Esophagus muscularis mucosa (tissue), 4 donors: ENCODE measurements around the gene VTI1A. TPM values are rescaled to one million over a fixed set of nuclear protein-coding genes. Genes with fewer than 3 reads are reported as not detected.

ENCODE experiments used
- DNase-seq: peaks from one replicate; pipeline ENCODE4 v3.0.0-alpha.2; 2017; ENCODE audit errors: extremely low spot score
- H3K27ac ChIP-seq, 4 donors: fragments of 200-600 bp; sonication (generic); replicated peaks in 1 of 4; 1 replicate in 3 of 4; 2 replicates in 1 of 4; pipeline ENCODE4 v1.5.1; 2016 to 2019; ENCODE audit warnings: mild to moderate bottlenecking in 1 of 4
- H3K27me3 ChIP-seq, 4 donors: fragments of 200-600 bp; sonication (generic); one replicate each; pipeline versions ENCODE4 v1.5.1 to v1.6.0; 2016 to 2019
- H3K36me3 ChIP-seq, 4 donors: fragments of 200-600 bp; sonication (generic); one replicate each; pipeline ENCODE4 v1.5.1; 2016 to 2019
- H3K4me1 ChIP-seq, 4 donors: fragments of 200-600 bp; sonication (generic); one replicate each; pipeline ENCODE4 v1.5.1; 2016 to 2019
- H3K4me3 ChIP-seq, 4 donors: fragments of 200-600 bp; sonication (generic); 1 replicate in 2 of 4; 2 replicates in 2 of 4; pipeline ENCODE4 v1.5.1; 2016 to 2019; ENCODE audit warnings: mild to moderate bottlenecking in 4 of 4, moderate library complexity in 1 of 4
- H3K9me3 ChIP-seq, 4 donors: fragments of 200-600 bp; sonication (generic); 1 replicate in 3 of 4; 2 replicates in 1 of 4; pipeline ENCODE4 v1.5.1; 2016 to 2019
- EP300 ChIP-seq: sonication (generic); formaldehyde crosslinking; IDR thresholded peaks from one replicate; pipeline ENCODE4 v1.6.1; 2017; ENCODE audit warnings: antibody characterized with exemption
- POLR2A ChIP-seq: fragments of 450-650 bp; IDR thresholded peaks from one replicate; pipeline ENCODE4 v1.6.1; 2017; ENCODE audit warnings: antibody characterized with exemption, moderate library complexity, mild to moderate bottlenecking, low read depth
- POLR2AphosphoS5 ChIP-seq, 2 donors: sonication (generic); formaldehyde crosslinking; IDR thresholded peaks; one replicate each; pipeline ENCODE4 v1.6.1; 2017; ENCODE audit warnings: antibody characterized with exemption in 2 of 2
- WGBS: methylation state at CpG from one replicate; pipeline ENCODE4 v1.1.5; 2018; 5-methylcytosine and 5-hydroxymethylcytosine counted together
- intact Hi-C: fragments of 100-400 bp; cut with DNase I; formaldehyde crosslinking; loops from one replicate; pipeline ENCODE4 v1.15.1; 2023
- total RNA-seq, 4 donors: library from RNA; depleted of rRNA; stranded (reverse); fragments of >200 nt; gene quantifications; one replicate each; pipeline versions ENCODE4 v1.1.0 to v1.2.1, GENCODE V29; 2016
- TF ChIP-seq, protein P1 (sequence below), 3 experiments: fragments of 200-600 bp in 2 of 3; fragments of 450-650 bp in 1 of 3; sonication (generic) in 2 of 3; IDR thresholded peaks; one replicate each; pipeline ENCODE4 v1.5.1; 2017 to 2019; ENCODE audit warnings: antibody characterized with exemption in 3 of 3, mild to moderate bottlenecking in 2 of 3, moderate library complexity in 1 of 3

The VTI1A gene
- total RNA-seq, 4 donors from 2014 or later, result 27.6 to 42.7 (median 33.8) TPM

DNA sequence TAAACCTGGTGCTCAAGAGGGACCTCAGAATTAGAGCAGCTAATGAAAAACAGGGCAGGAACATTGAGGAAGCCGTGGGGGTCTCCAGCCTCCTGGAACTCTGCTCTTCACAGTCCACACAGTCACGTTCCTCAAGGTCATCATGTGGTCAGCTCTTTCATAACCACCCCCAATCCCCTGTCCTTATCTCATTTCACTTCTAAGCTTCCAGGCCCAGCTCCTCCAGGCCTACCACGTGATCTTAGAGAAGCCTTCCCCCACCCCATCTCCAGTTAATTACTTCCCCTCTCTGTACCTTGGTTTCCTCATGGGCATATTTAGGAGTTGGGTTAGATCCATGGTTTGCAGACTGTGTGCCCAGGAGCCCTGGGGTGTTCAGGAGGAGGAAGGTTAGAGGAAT, 396.6 kb downstream of the VTI1A start:
- Histone ChIP-seq H3K9me3 (peaks cover 0 to 33% (median 25%) of the 10 kb centered on the region in 4 donors), H3K4me3 (no peak overlapping the region), H3K4me1 (no peaks in the 10 kb centered on the region), H3K36me3 (no peaks in the 10 kb centered on the region), H3K27me3 (no peaks in the 10 kb centered on the region), H3K27ac (no peak overlapping the region)
- no peak for DNase-seq
- intact Hi-C loops, result no loop called here
- 85% methylated on average over 3 of the region's 3 CpGs for WGBS
- TF ChIP-seq POLR2A (no peak), POLR2AphosphoS5 (IDR thresholded peaks at IDR 0.05) (no peak), EP300 (no peak)
- TF ChIP-seq, protein P1, sequence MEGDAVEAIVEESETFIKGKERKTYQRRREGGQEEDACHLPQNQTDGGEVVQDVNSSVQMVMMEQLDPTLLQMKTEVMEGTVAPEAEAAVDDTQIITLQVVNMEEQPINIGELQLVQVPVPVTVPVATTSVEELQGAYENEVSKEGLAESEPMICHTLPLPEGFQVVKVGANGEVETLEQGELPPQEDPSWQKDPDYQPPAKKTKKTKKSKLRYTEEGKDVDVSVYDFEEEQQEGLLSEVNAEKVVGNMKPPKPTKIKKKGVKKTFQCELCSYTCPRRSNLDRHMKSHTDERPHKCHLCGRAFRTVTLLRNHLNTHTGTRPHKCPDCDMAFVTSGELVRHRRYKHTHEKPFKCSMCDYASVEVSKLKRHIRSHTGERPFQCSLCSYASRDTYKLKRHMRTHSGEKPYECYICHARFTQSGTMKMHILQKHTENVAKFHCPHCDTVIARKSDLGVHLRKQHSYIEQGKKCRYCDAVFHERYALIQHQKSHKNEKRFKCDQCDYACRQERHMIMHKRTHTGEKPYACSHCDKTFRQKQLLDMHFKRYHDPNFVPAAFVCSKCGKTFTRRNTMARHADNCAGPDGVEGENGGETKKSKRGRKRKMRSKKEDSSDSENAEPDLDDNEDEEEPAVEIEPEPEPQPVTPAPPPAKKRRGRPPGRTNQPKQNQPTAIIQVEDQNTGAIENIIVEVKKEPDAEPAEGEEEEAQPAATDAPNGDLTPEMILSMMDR (IDR thresholded peaks at IDR 0.05), result no peak

DNA sequence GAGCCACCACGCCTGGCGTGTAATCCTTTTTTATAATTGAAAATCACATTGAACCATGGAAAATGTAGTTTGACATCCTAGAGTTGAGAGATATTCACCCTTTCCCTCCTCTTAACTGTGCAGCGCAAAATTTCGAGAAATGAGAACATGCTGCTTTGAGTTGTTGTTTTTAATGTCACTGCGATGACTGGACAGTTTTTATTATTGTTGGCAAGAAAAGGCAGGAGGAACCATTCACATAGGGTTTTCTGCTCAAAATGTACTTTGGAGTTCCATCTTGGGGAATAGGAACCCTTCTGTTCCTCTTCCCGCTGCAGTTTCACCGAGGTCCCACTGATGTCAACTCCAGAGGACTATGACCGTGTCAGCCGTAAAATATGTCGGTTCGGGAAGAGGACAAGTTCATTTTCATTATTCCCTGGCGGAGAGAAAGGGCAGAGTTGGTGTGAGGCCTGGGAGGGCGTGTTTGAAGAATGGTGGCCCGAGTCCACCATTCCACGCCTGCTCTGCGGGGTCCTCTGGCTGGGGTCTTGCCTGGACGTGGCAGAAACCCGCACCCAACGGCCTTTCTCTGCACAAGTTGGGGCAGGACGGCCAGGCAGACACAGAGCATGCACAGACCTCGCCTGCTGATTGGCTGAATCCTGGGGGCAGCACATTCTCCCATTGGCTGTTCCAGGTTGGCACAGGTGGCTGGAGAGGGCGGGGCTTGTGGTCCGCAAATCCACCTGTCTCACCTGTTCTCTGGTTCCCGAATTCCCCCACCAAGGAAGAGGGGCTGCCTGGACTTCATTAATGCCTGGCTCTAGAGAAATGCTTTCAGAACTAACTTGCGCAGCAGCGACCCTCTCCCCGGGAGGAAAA, 397.9 kb downstream of the VTI1A start:
- no peak for DNase-seq
- peaks cover 0 to 26% (median 25%) of the 10 kb centered on the region in 4 donors for H3K9me3 ChIP-seq
- no peak overlapping the region for H3K4me3 ChIP-seq
- intact Hi-C loops, result no loop called here
- 95% methylated on average over 24 of the region's 27 CpGs for WGBS
- TF ChIP-seq, protein P1 (IDR thresholded peaks at IDR 0.05), result no peak
- TF ChIP-seq POLR2A (no peak), POLR2AphosphoS5 (IDR thresholded peaks at IDR 0.05) (no peak), EP300 (no peak)
- no peaks in the 10 kb centered on the region for H3K4me1 ChIP-seq
- no peak overlapping the region for H3K27ac ChIP-seq
- H3K36me3 ChIP-seq, result no peaks in the 10 kb centered on the region
- no peaks in the 10 kb centered on the region for H3K27me3 ChIP-seq

DNA sequence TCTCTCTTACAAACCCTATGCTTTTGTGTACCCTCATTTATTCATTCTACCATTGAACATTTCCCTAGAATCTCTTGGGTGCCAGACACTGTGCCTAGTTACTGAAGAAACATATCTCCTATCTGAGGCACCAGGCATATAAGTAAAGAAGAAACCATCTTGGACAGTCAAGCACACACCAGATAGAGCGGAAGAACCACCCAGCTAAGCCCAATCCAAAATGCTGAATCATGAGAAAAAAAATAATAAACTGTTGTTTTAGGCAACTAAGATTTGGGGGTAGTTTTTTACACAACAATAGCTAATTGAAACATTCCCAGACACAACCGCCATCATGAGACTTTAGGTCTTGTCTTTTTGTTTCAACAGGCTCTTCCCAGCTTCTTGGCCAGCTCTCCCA, 400.8 kb downstream of the VTI1A start:
- WGBS, result 93% methylated on average over 2 of the region's 2 CpGs
- H3K4me1 ChIP-seq, result no peaks in the 10 kb centered on the region
- DNase-seq, result no peak
- TF ChIP-seq EP300 (no peak), POLR2AphosphoS5 (IDR thresholded peaks at IDR 0.05) (no peak), POLR2A (no peak)
- TF ChIP-seq, protein P1 (IDR thresholded peaks at IDR 0.05), result no peak
- H3K27me3 ChIP-seq, result no peaks in the 10 kb centered on the region
- no peak overlapping the region for H3K27ac ChIP-seq
- no peak overlapping the region for H3K4me3 ChIP-seq
- H3K9me3 ChIP-seq, result peaks cover 0 to 26% (median 21%) of the 10 kb centered on the region in 4 donors
- intact Hi-C loops, result no loop called here
- no peaks in the 10 kb centered on the region for H3K36me3 ChIP-seq

GRCh38 chr10:112848228-112848627, 401.2 kb downstream of the VTI1A start:
- H3K27ac ChIP-seq, result no peak overlapping the region
- H3K4me1 ChIP-seq, result no peaks in the 10 kb centered on the region
- peaks cover 0 to 26% (median 21%) of the 10 kb centered on the region in 4 donors for H3K9me3 ChIP-seq
- no peaks in the 10 kb centered on the region for H3K36me3 ChIP-seq
- TF ChIP-seq POLR2AphosphoS5 (IDR thresholded peaks at IDR 0.05) (no peak), EP300 (no peak), POLR2A (no peak)
- TF ChIP-seq, protein P1 (IDR thresholded peaks at IDR 0.05), result no peak
- DNase-seq, result no peak
- 78% methylated on average over 2 of the region's 2 CpGs for WGBS
- H3K27me3 ChIP-seq, result no peaks in the 10 kb centered on the region
- intact Hi-C loops, result no loop called here
- no peak overlapping the region for H3K4me3 ChIP-seq
